ENCODE measurements around the gene IFNGR2. TPM values are rescaled to one million over a fixed set of nuclear protein-coding genes. Genes with fewer than 3 reads are reported as not detected.

The IFNGR2 gene
- total and polyA plus RNA-seq, 2 of the 4 experiments (the other 2 are of a cell fraction): 66.0 to 73.8 TPM

DNA sequence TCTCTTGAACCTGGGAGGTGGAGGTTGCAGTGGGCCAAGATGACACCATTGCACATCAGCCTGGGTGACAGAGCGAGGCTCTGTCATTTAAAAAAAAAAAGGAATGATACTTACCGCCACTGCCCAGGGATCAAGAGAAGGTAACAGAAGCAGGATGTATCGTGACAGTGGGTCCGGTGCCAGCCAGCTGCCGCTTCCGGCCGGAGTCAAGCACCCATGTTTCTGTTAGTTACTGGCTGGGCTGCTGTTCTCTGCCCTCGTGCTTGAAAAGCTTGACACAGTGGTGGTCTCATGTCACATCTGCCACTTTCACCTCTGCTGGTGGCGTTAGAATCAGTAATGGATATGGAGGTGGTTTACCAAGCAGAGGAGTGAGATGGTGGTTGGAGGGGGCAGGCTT lies 21.0 kb downstream of the IFNGR2 start:
- POLR2A ChIA-PET (ENCODE audit: unreplicated experiment): no interaction called here
- no peak overlapping the region for H3K4ac ChIP-seq (ENCODE audit: low read depth, low read length)
- no peak overlapping the region for H2BK15ac ChIP-seq (ENCODE audit: low read depth, low read length)
- no peak overlapping the region for H2AFZ ChIP-seq (replicated peaks; ENCODE audit: low read length, poor library complexity)
- H4K20me1 ChIP-seq (ENCODE audit: insufficient read depth, low read length): peaks cover 23% of the 10 kb centered on the region
- H2AK9ac ChIP-seq (replicated peaks; ENCODE audit: low read depth, low read length, poor library complexity): no peak overlapping the region
- no peak overlapping the region for H3K27ac ChIP-seq (ENCODE audit: insufficient read depth, low read length)
- no peak overlapping the region for H3K9ac ChIP-seq (ENCODE audit: low read depth, low read length)
- no peaks in the 10 kb centered on the region for H3K27me3 ChIP-seq (ENCODE audit: control insufficient read depth, insufficient read depth, low read length)
- H2BK20ac ChIP-seq (ENCODE audit: low read depth, low read length): no peak overlapping the region
- H3K18ac ChIP-seq (ENCODE audit: low read depth, low read length): no peak overlapping the region
- H3K4me2 ChIP-seq (ENCODE audit: low read depth, low read length): no peak overlapping the region
- 91% methylated on average over 6 of the region's 9 CpGs; no CpG with 5 or more reads in 1 of the 2 experiments for WGBS, 2 experiments (ENCODE audit: extremely low coverage in 2 of 2, insufficient read length in 1 of 2)
- dilution Hi-C loops (cut with HindIII; ENCODE audit: low sequenced_read_pairs, unreplicated experiment) (no loop called here), in situ Hi-C loops (cut with MboI; ENCODE audit: low sequenced_read_pairs) (no loop called here), intact Hi-C loops (cut with micrococcal nuclease) (no loop called here)
- no peak overlapping the region for H4K8ac ChIP-seq (ENCODE audit: low read depth in 2 of 2, low read length in 2 of 2)
- peaks cover 6% of the 10 kb centered on the region for H3K4me1 ChIP-seq (ENCODE audit: control insufficient read depth, insufficient read depth, low read length)
- no peak overlapping the region for H3K14ac ChIP-seq (replicated peaks; ENCODE audit: low read depth, low read length)
- no peak overlapping the region for H3K23ac ChIP-seq (ENCODE audit: low read depth, low read length)
- no peak overlapping the region for H2BK120ac ChIP-seq (ENCODE audit: low read depth, low read length)
- no peak overlapping the region for H2BK5ac ChIP-seq (ENCODE audit: low read depth, low read length, poor library complexity, severe bottlenecking)
- H3K79me1 ChIP-seq (ENCODE audit: low read depth in 1 of 2, low read length in 2 of 2): peaks cover 21 to 65% of the 10 kb centered on the region in 2 experiments
- no peak for DNase-seq
- H2AK5ac ChIP-seq (ENCODE audit: low read depth, low read length): no peak overlapping the region
- no peaks in the 10 kb centered on the region for H3K9me3 ChIP-seq (ENCODE audit: control insufficient read depth, insufficient read depth, low read length)
- ATAC-seq (ENCODE audit: low read depth): no peak
- TF ChIP-seq, protein P1, sequence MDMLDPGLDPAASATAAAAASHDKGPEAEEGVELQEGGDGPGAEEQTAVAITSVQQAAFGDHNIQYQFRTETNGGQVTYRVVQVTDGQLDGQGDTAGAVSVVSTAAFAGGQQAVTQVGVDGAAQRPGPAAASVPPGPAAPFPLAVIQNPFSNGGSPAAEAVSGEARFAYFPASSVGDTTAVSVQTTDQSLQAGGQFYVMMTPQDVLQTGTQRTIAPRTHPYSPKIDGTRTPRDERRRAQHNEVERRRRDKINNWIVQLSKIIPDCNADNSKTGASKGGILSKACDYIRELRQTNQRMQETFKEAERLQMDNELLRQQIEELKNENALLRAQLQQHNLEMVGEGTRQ (IDR thresholded peaks at IDR 0.05; ENCODE audit: low read depth, low read length): no peak
- TF ChIP-seq RFX5 (IDR thresholded peaks at IDR 0.05; ENCODE audit: low read depth, low read length) (no peak), MXI1 (IDR thresholded peaks at IDR 0.05; ENCODE audit: borderline replicate concordance, low read depth, low read length) (no peak), SMC3 (IDR thresholded peaks at IDR 0.05; ENCODE audit: low read depth, low read length) (no peak)
- H4K91ac ChIP-seq (ENCODE audit: insufficient read depth, low read depth, low read length): no peak overlapping the region
- no peak overlapping the region for H3K4me3 ChIP-seq (ENCODE audit: insufficient read depth, low read depth, low read length)
- no peak overlapping the region for H4K5ac ChIP-seq (ENCODE audit: low read depth, low read length)
- H3K56ac ChIP-seq (ENCODE audit: extremely low read depth, insufficient read depth, low read length): no peak overlapping the region
- peaks cover 53% of the 10 kb centered on the region for H3K36me3 ChIP-seq (ENCODE audit: control insufficient read depth, insufficient read depth, low read length)
- BruUV-seq (replicated peaks): no TSS peak
- peaks cover 14% of the 10 kb centered on the region for H3K9me1 ChIP-seq (ENCODE audit: insufficient read depth, low read length)
- CTCF ChIA-PET: no interaction called here
